Measurements from ENCODE around the gene CDKAL1. TPM values are rescaled to one million over a fixed set of nuclear protein-coding genes. Genes with fewer than 3 reads are reported as not detected.

Gene CDKAL1
- total RNA-seq, 4 donors from 2014 or later: 24.7 to 32.8 (median 29.8) TPM

GRCh38 chr6:20805021-20805420, 270.8 kb downstream of the CDKAL1 start:
- Histone ChIP-seq H3K4me3 (replicated peaks in 1 of 3) (no peak overlapping the region), H3K36me3 (no peaks in the 10 kb centered on the region), H3K9me3 (no peaks in the 10 kb centered on the region), H3K27ac (no peak overlapping the region), H3K27me3 (no peaks in the 10 kb centered on the region), H3K4me1 (peaks cover 3 to 9% of the 10 kb centered on the region in 2 donors)
- DNase-seq: no peak
- intact Hi-C loops (cut with DNase I): no loop called here
- no peak for TF ChIP-seq CTCF (IDR thresholded peaks at IDR 0.05)
- no peak for TF ChIP-seq POLR2A (IDR thresholded peaks at IDR 0.05)
- 57 to 85% methylated on average over 1 of the region's 1 CpG for WGBS, 2 donors

- no peak overlapping the region for H3K27ac ChIP-seq
- intact Hi-C loops (cut with DNase I): no loop called here
- no peaks in the 10 kb centered on the region for H3K9me3 ChIP-seq
- TF ChIP-seq POLR2A (IDR thresholded peaks at IDR 0.05) (no peak), CTCF (IDR thresholded peaks at IDR 0.05) (no peak)
- WGBS, 2 donors: 97 to 99% methylated on average over 3 of the region's 3 CpGs
- peaks cover 3 to 9% of the 10 kb centered on the region in 2 donors for H3K4me1 ChIP-seq
- H3K36me3 ChIP-seq: no peaks in the 10 kb centered on the region
- H3K4me3 ChIP-seq (replicated peaks in 1 of 3): no peak overlapping the region
- H3K27me3 ChIP-seq: no peaks in the 10 kb centered on the region
- DNase-seq: no peak
Measured at GRCh38 chr6:20806669-20807068, 272.4 kb downstream of the CDKAL1 start.

GRCh38 chr6:20808439-20808838, 274.2 kb downstream of the CDKAL1 start:
- H3K4me1 ChIP-seq: peaks cover 3 to 9% of the 10 kb centered on the region in 2 donors

GRCh38 chr6:20808924-20809323, 274.7 kb downstream of the CDKAL1 start:
- TF ChIP-seq CTCF (IDR thresholded peaks at IDR 0.05) (no peak), POLR2A (IDR thresholded peaks at IDR 0.05) (no peak)
- 78 to 86% methylated on average over 2 of the region's 2 CpGs for WGBS, 2 donors
- H3K27me3 ChIP-seq: no peaks in the 10 kb centered on the region
- no peak overlapping the region for H3K27ac ChIP-seq
- intact Hi-C loops (cut with DNase I): no loop called here
- H3K36me3 ChIP-seq: no peaks in the 10 kb centered on the region
- no peak for DNase-seq
- no peaks in the 10 kb centered on the region for H3K9me3 ChIP-seq
- no peak overlapping the region for H3K4me3 ChIP-seq (replicated peaks in 1 of 3)
- peaks cover 3 to 9% of the 10 kb centered on the region in 2 donors for H3K4me1 ChIP-seq

More at GRCh38 chr6:20808439-20808838, 274.2 kb downstream of the CDKAL1 start:
- Histone ChIP-seq H3K36me3 (no peaks in the 10 kb centered on the region), H3K27ac (no peak overlapping the region), H3K27me3 (no peaks in the 10 kb centered on the region), H3K4me3 (replicated peaks in 1 of 3) (no peak overlapping the region), H3K9me3 (no peaks in the 10 kb centered on the region)
- no peak for DNase-seq
- TF ChIP-seq POLR2A (IDR thresholded peaks at IDR 0.05) (no peak), CTCF (IDR thresholded peaks at IDR 0.05) (no peak)
- intact Hi-C loops (cut with DNase I): no loop called here
- WGBS, 2 donors: 91% methylated on average over 2 of the region's 2 CpGs

GRCh38 chr6:20810727-20811108, 276.5 kb downstream of the CDKAL1 start:
- Histone ChIP-seq H3K27ac (no peak overlapping the region), H3K36me3 (no peaks in the 10 kb centered on the region), H3K4me1 (no peaks in the 10 kb centered on the region), H3K4me3 (replicated peaks in 1 of 3) (no peak overlapping the region), H3K9me3 (no peaks in the 10 kb centered on the region), H3K27me3 (no peaks in the 10 kb centered on the region)
- DNase-seq: no peak
- WGBS, 2 donors: 86 to 89% methylated on average over 3 of the region's 3 CpGs
- TF ChIP-seq CTCF (IDR thresholded peaks at IDR 0.05): no peak
- intact Hi-C loops (cut with DNase I): no loop called here
